Cardiac fibroblast (primary cell): ENCODE data around the gene SORBS2.

Experiments used
- DNase-seq, 2 donors: peaks; one replicate each; pipeline versions ENCODE4 v3.0.0 to v3.0.0-alpha.2; 2010; ENCODE audit warnings: low read depth in 2 of 2
- H3K4me3 ChIP-seq, 2 donors: replicated peaks in 1 of 2; 1 replicate in 1 of 2; 2 replicates in 1 of 2; pipeline ENCODE4 v1.5.1; 2011; ENCODE audit warnings: low read depth in 2 of 2, low read length in 2 of 2, mild to moderate bottlenecking in 2 of 2, moderate library complexity in 1 of 2
- CTCF ChIP-seq: IDR thresholded peaks from one replicate; pipeline ENCODE4 v1.5.1; 2011; ENCODE audit warnings: low read depth, mild to moderate bottlenecking, low read length, inconsistent platforms

The SORBS2 gene

DNA sequence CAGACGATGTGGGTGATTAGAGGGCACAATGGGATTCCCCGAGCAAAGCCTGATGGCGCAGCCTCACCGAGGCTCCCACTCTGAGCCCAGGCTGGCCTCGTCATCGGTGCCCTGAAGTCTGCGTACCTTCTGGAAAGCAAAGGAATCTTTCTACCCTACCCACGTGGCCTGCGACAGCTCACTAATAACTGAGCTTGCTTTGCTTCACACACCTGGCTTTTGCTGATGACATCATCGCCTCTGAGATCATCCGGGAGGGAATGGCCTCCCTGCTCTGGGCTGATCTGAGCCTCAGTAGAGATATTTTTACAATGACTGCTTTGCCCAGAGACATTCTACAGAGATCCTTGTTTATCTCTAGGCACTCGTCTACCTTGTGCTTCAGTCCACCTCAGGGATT is 231.3 kb downstream of the SORBS2 start:
- no peak for TF ChIP-seq CTCF
- DNase-seq: peak in 1 of 2 donors; percentile 27
- H3K4me3 ChIP-seq: no peak overlapping the region

- no peak for TF ChIP-seq CTCF
- no peak overlapping the region for H3K4me3 ChIP-seq
- no peak for DNase-seq
These were observed 233.7 kb downstream of the SORBS2 start for GRCh38 chr4:185578284-185578683.

GRCh38 chr4:185576962-185577950 is 234.7 kb downstream of the SORBS2 start:
- TF ChIP-seq CTCF: no peak
- DNase-seq: no peak
- no peak overlapping the region for H3K4me3 ChIP-seq

GRCh38 chr4:185576314-185576961 is 235.6 kb downstream of the SORBS2 start:
- no peak overlapping the region for H3K4me3 ChIP-seq

GRCh38 chr4:185573651-185574199 is 238.3 kb downstream of the SORBS2 start:
- DNase-seq: peak; percentile 82 to 84
- H3K4me3 ChIP-seq: no peak overlapping the region

More at GRCh38 chr4:185576314-185576961, 235.6 kb downstream of the SORBS2 start:
- no peak for TF ChIP-seq CTCF
- DNase-seq: no peak

More at GRCh38 chr4:185573651-185574199, 238.3 kb downstream of the SORBS2 start:
- no peak for TF ChIP-seq CTCF
